CD8-positive, alpha-beta memory T cell (primary cell): ENCODE measurements around the gene DRC3. TPM values are rescaled to one million over a fixed set of nuclear protein-coding genes. Genes with fewer than 3 reads are reported as not detected.
A peak's percentile ranks its signal among the peaks of the same experiment; 100 is the strongest.

Experiments used
- CTCF ChIA-PET: fragments of 350-600 bp; sonication (Branson Sonifier 250); formaldehyde crosslinking; loops from one replicate; lab custom pipeline; 2021; ENCODE audit warnings: antibody characterized with exemption; lab: Charles Lee
- POLR2A ChIA-PET: fragments of 350-600 bp; sonication (Branson Sonifier 250); formaldehyde crosslinking; loops from one replicate; lab custom pipeline; 2021; ENCODE audit warnings: antibody characterized with exemption; lab: Charles Lee
- DNase-seq, 5 donors: peaks; one replicate each; pipeline versions ENCODE4 v3.0.0 to v3.0.0-alpha.2; 2020 to 2022; ENCODE audit warnings: mixed read lengths in 1 of 5
- H3K27ac ChIP-seq: one replicate; pipeline ENCODE4 v1.7.0; 2013; ENCODE audit warnings: low read depth, mild to moderate bottlenecking, low read length, moderate library complexity
- H3K27me3 ChIP-seq: 2 replicates; pipeline ENCODE4 v1.7.0; 2013; ENCODE audit warnings: low read length, mild to moderate bottlenecking; ENCODE audit not compliant: insufficient read depth, poor library complexity, severe bottlenecking
- H3K36me3 ChIP-seq: 2 replicates; pipeline ENCODE4 v1.7.0; 2013; ENCODE audit warnings: mild to moderate bottlenecking, low read length, moderate library complexity; ENCODE audit not compliant: insufficient read depth
- H3K4me1 ChIP-seq: 2 replicates; pipeline ENCODE4 v1.7.0; 2013; ENCODE audit warnings: mild to moderate bottlenecking, low read length, moderate library complexity; ENCODE audit not compliant: insufficient read depth
- H3K4me3 ChIP-seq: 2 replicates; pipeline ENCODE4 v1.7.0; 2013; ENCODE audit warnings: mild to moderate bottlenecking, low read length
- H3K9me3 ChIP-seq: 2 replicates; pipeline ENCODE4 v1.7.0; 2013; ENCODE audit warnings: mild to moderate bottlenecking, low read length
- H3K27ac Mint-ChIP-seq, 8 donors: one replicate each; pipeline ENCODE4 v1.8.0; 2020 to 2021; ENCODE audit warnings: mixed read lengths in 8 of 8, mild to moderate bottlenecking in 6 of 8, inconsistent platforms in 3 of 8, moderate library complexity in 3 of 8
- H3K27me3 Mint-ChIP-seq, 2 donors: one replicate each; pipeline ENCODE4 v1.8.0; 2020 to 2021; ENCODE audit warnings: mixed read lengths in 2 of 2, mild to moderate bottlenecking in 1 of 2, moderate library complexity in 1 of 2
- H3K36me3 Mint-ChIP-seq, 3 donors: one replicate each; pipeline ENCODE4 v1.8.0; 2020 to 2021; ENCODE audit warnings: mixed read lengths in 3 of 3, inconsistent platforms in 1 of 3, mild to moderate bottlenecking in 1 of 3
- H3K4me1 Mint-ChIP-seq, 3 donors: one replicate each; pipeline ENCODE4 v1.8.0; 2020 to 2021; ENCODE audit warnings: mixed read lengths in 3 of 3, inconsistent platforms in 1 of 3, mild to moderate bottlenecking in 1 of 3
- H3K4me3 Mint-ChIP-seq, 7 donors: one replicate each; pipeline ENCODE4 v1.8.0; 2020 to 2021; ENCODE audit warnings: mixed read lengths in 7 of 7, mild to moderate bottlenecking in 6 of 7, moderate library complexity in 4 of 7, inconsistent platforms in 2 of 7
- H3K9me3 Mint-ChIP-seq, 5 donors: one replicate each; pipeline ENCODE4 v1.8.0; 2020 to 2022; ENCODE audit warnings: mixed read lengths in 5 of 5, mild to moderate bottlenecking in 3 of 5, moderate library complexity in 2 of 5, inconsistent platforms in 1 of 5
- polyA plus RNA-seq: library from polyadenylated mRNA; unstranded; fragments of 300-500 nt; fragmentation: Illumina TruSeq; gene quantifications from one replicate; pipeline ENCODE4 v1.2.3, GENCODE V29; 2021
- total RNA-seq, 2 experiments: library from RNA; stranded (reverse); gene quantifications; one replicate each; pipeline ENCODE4 v1.2.3, GENCODE V29; 2021

The DRC3 gene
- total and polyA plus RNA-seq, 3 experiments from 2014 or later: 0.33 to 0.60 TPM; not detected in 1

DNA sequence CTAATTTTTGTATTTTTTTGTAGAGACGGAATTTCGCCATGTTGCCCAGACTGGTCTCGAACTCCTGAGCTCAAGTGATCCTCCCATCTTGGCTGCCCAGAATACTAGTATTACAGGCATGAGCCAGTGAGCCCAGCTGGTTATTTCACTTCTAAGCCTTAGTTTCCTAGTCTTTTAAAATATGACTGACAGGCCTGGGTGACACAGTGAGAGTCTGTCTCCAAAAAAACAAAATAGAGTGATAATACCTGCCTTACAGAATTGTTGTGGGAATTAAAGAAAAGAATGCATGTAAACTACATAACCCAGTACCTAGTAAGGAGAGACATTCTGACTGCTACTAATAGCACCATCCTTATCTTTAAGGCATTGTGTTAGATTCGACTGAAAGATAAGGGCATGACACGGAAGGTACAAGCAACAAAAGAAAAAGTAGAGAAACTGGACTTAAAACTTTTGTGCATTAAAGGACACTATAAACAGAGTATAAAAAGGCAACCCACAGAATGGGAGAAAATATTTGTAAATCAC lies 12.1 kb upstream of the DRC3 start:
- H3K36me3 ChIP-seq: no peaks in the 10 kb centered on the region
- Mint-ChIP-seq H3K4me1 (peaks cover 52 to 75% (median 55%) of the 10 kb centered on the region in 3 donors), H3K27ac (peak overlapping the region; percentile 90 to 97 (median 95)), H3K36me3 (peaks cover 5 to 9% (median 6%) of the 10 kb centered on the region in 3 donors), H3K27me3 (no peaks in the 10 kb centered on the region), H3K9me3 (no peaks in the 10 kb centered on the region), H3K4me3 (peak overlapping the region in 6 of 7 donors; percentile 8 to 82 (median 32))
- no peaks in the 10 kb centered on the region for H3K27me3 ChIP-seq
- no peak for DNase-seq
- POLR2A ChIA-PET: no interaction called here
- peaks cover 49% of the 10 kb centered on the region for H3K4me1 ChIP-seq
- no peaks in the 10 kb centered on the region for H3K9me3 ChIP-seq
- CTCF ChIA-PET: interaction anchor here (0.8 to 1.2 kb wide), 2 partner anchors 9 to 12 kb away, joined by 4 read pairs; partner anchors contain the start of genes DRC3 and TOM1L2
- no peak overlapping the region for H3K27ac ChIP-seq
- H3K4me3 ChIP-seq: peak overlapping the region; percentile 24

DNA sequence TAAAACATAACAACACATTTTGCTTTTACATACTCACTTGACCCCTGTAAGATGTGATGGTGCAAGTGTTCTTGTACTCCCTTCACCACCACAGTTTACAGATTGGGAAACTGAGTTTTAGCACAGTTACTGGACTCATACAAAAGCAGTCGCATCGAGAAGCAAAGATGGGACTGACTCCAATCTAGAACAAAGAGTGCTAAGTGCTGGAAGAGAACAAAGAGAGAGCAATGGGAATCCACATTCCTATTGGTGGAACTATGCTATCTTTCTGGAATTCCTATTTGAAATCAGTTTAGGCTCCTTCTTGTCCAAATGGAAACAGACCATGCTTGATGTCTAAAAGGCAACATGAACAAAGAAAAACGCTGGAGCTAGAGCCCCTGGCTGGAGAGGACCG lies 9.6 kb upstream of the DRC3 start:
- no peaks in the 10 kb centered on the region for H3K36me3 ChIP-seq
- H3K27me3 ChIP-seq: no peaks in the 10 kb centered on the region
- DNase-seq: no peak
- H3K27me3 Mint-ChIP-seq: no peaks in the 10 kb centered on the region
- peaks cover 0 to 4% (median 0%) of the 10 kb centered on the region in 3 donors for H3K36me3 Mint-ChIP-seq
- H3K9me3 ChIP-seq: no peaks in the 10 kb centered on the region
- no peak overlapping the region for H3K4me3 Mint-ChIP-seq
- CTCF ChIA-PET: no interaction called here
- H3K4me3 ChIP-seq: no peak overlapping the region
- peaks cover 42% of the 10 kb centered on the region for H3K4me1 ChIP-seq
- H3K9me3 Mint-ChIP-seq: no peaks in the 10 kb centered on the region
- peak overlapping the region in 2 of 8 donors; percentile 20 to 29 for H3K27ac Mint-ChIP-seq
- H3K4me1 Mint-ChIP-seq: peaks cover 48 to 78% (median 59%) of the 10 kb centered on the region in 3 donors
- no peak overlapping the region for H3K27ac ChIP-seq
- POLR2A ChIA-PET: no interaction called here

DNA sequence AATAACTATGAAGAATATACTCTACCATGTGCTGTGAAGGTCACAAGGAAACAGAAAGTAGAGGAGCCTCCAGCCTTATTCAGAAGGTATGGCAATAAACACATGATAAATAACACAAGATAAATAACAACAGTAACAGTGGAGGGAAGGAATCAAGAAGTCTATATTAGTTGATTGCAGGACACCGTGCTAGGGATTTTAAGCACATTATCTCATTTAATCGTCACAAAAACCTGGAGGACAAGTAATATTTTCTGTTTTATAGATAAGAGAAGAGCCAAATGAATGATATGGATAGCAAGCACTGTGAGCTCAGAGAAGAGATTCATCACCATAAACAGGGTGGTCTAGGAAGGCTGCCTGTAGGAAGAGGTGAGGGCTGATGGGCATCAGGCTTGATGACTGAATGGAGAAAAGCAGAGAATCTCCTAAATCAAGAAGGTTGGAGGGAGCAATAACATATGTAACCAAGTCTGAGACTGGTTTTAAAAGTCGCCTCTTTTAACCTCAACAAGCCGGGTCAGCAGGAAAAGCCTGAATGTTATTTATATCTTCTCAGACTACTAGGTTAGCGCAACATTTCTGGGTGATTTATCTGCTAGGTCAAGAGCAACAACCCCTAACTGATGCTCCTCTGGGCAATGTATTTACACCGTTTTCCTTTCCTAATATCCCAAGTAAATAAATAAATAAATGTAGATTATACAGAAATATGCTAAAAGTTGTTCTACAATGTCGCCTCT lies 8.8 kb upstream of the DRC3 start:
- H3K27me3 Mint-ChIP-seq: no peaks in the 10 kb centered on the region

DNA sequence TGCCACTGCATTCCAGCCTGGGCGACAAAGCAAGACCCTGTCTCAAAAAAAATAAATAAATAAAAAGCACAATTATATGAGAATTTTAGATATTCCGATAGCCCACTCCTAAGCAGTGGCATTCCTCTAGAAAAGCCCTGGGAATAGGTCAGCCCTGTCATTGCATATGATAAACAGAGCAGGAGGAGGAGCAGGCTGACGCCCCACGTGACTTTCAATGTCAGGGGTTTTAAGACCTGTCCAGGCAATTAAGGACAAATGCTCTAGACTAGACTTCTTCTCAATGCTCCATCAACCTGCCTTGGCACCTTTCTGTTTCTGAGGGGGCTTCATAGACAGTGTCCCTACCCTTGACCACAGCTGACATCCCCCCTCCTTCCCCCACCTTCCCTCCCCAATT lies 8.0 kb upstream of the DRC3 start:
- CTCF ChIA-PET: no interaction called here
- Mint-ChIP-seq H3K27me3 (no peaks in the 10 kb centered on the region), H3K4me1 (peaks cover 34 to 72% (median 48%) of the 10 kb centered on the region in 3 donors)

More for the DNA sequence above, 8.8 kb upstream of the DRC3 start:
- ChIA-PET POLR2A (no interaction called here), CTCF (no interaction called here)
- Histone ChIP-seq H3K27ac (no peak overlapping the region), H3K4me3 (no peak overlapping the region), H3K9me3 (no peaks in the 10 kb centered on the region), H3K36me3 (no peaks in the 10 kb centered on the region), H3K27me3 (no peaks in the 10 kb centered on the region), H3K4me1 (peaks cover 34% of the 10 kb centered on the region)
- Mint-ChIP-seq H3K4me3 (no peak overlapping the region), H3K27ac (peak overlapping the region in 5 of 8 donors; percentile 7 to 75 (median 23)), H3K4me1 (peaks cover 40 to 75% (median 52%) of the 10 kb centered on the region in 3 donors), H3K9me3 (no peaks in the 10 kb centered on the region), H3K36me3 (peaks cover 0 to 4% (median 0%) of the 10 kb centered on the region in 3 donors)
- no peak for DNase-seq

DNA sequence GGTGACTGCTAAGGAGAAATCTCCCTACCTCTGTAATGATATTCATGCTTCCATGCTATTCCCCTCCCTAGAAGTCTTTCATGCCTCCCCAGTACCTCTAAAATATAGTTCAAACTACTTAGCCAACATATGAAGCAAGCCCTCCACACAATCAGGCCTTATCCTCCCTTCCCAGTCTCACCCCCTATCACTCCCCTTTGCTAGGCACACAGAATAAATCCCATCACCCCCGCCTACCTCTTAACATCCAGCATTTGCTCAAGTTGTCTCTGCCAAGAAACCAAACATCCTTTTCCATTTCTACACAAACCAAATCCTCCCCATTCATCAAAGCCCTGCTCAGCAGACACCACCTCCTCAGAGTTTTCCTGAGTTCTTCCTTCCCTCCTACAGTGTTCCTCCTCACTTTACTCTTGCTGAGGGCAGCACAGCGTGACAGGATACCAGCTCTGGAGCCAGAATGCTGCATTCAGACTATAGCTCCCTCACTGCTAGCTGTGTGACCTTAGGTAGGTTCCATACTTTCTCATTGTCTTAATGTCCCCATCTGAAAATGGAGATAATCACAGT lies 7.4 kb upstream of the DRC3 start:
- no peak for DNase-seq
- Histone ChIP-seq H3K9me3 (no peaks in the 10 kb centered on the region), H3K27ac (no peak overlapping the region), H3K27me3 (no peaks in the 10 kb centered on the region), H3K4me3 (no peak overlapping the region), H3K4me1 (peaks cover 27% of the 10 kb centered on the region), H3K36me3 (no peaks in the 10 kb centered on the region)
- H3K4me3 Mint-ChIP-seq: peak overlapping the region in 1 of 7 donors; percentile 1
- H3K27me3 Mint-ChIP-seq: no peaks in the 10 kb centered on the region
- ChIA-PET POLR2A (no interaction called here), CTCF (no interaction called here)
- H3K27ac Mint-ChIP-seq: peak overlapping the region in 3 of 8 donors; percentile 39 to 72 (median 47)
- H3K4me1 Mint-ChIP-seq: peaks cover 31 to 69% (median 46%) of the 10 kb centered on the region in 3 donors
- H3K9me3 Mint-ChIP-seq: no peaks in the 10 kb centered on the region
- H3K36me3 Mint-ChIP-seq: peaks cover 0 to 4% (median 0%) of the 10 kb centered on the region in 3 donors

More for the DNA sequence above, 8.0 kb upstream of the DRC3 start:
- no peak overlapping the region for H3K27ac Mint-ChIP-seq
- POLR2A ChIA-PET: no interaction called here
- Histone ChIP-seq H3K9me3 (no peaks in the 10 kb centered on the region), H3K4me1 (peaks cover 32% of the 10 kb centered on the region), H3K27me3 (no peaks in the 10 kb centered on the region), H3K4me3 (no peak overlapping the region), H3K36me3 (no peaks in the 10 kb centered on the region), H3K27ac (no peak overlapping the region)
- DNase-seq: no peak
- no peaks in the 10 kb centered on the region for H3K9me3 Mint-ChIP-seq
- H3K36me3 Mint-ChIP-seq: peaks cover 0 to 4% (median 0%) of the 10 kb centered on the region in 3 donors
- H3K4me3 Mint-ChIP-seq: no peak overlapping the region

DNA sequence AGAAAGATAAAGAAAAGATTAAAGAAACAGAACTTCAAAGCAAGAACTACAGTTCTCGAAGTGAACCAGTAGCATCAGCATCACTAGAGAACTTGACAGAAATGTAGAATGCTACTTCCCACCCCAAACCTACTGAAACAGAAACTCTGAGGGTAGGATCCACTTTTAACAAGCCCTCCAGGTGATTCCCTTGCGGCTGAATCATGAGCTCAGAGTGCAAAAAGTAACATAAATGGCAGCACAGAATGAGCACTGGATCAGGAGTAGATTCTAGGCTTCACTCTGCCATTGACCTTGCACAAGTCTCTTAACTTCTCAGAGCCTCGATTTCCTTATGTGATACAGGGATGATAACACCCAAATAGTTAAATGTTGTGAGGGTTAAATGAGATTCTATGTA lies 6.3 kb upstream of the DRC3 start:
- Histone ChIP-seq H3K27ac (no peak overlapping the region), H3K36me3 (no peaks in the 10 kb centered on the region), H3K4me3 (no peak overlapping the region), H3K27me3 (no peaks in the 10 kb centered on the region), H3K9me3 (no peaks in the 10 kb centered on the region), H3K4me1 (peaks cover 29% of the 10 kb centered on the region)
- Mint-ChIP-seq H3K4me3 (no peak overlapping the region), H3K9me3 (no peaks in the 10 kb centered on the region), H3K27ac (no peak overlapping the region), H3K27me3 (no peaks in the 10 kb centered on the region), H3K36me3 (peaks cover 0 to 5% (median 0%) of the 10 kb centered on the region in 3 donors), H3K4me1 (peaks cover 35 to 70% (median 49%) of the 10 kb centered on the region in 3 donors)
- DNase-seq: no peak
- ChIA-PET CTCF (no interaction called here), POLR2A (interaction anchor here (0.9 kb wide), 1 partner anchor 8 kb away, joined by 8 read pairs; no protein-coding TSS in a partner anchor)

DNA sequence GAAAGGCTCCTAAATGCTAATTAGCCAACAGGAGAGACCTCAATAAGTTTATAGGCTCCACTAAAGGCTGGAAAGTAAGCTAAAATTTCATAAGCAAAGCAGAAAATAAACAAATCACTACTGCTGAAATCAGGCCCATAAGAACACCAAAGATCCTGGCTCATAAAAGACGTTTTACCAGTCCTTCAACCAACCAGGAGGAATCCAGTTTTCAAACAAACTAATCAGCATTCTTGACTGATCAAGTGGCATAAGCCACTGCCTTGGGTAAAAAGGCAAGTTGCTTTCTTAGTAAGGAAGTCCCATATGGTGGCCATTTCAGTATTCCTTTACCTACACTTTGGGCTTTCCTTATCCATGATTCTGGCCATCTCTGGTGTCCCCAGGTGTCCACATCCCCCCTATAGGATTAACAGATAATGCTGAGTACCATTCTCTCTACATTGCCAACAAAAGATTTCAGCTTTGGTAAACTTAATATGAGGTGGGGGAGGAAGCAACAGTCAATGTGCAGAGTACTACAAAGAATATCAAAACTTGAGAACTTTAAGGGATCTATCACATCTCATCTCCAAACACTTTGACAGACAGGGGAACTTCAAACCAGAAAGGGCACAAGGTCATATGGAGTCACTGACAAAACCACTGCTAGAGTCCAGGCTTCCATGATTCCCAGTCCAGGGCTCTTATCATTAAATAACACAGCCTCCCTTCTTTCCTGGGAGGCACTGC lies 1.8 kb upstream of the DRC3 start:
- no peaks in the 10 kb centered on the region for H3K36me3 ChIP-seq
- no peaks in the 10 kb centered on the region for H3K27me3 ChIP-seq
- no peak for DNase-seq
- peak overlapping the region; percentile 79 for H3K27ac ChIP-seq
- POLR2A ChIA-PET: no interaction called here
- CTCF ChIA-PET: interaction anchor here (1.9 kb wide), 1 partner anchor 65 kb away, joined by 4 read pairs; no protein-coding TSS in a partner anchor
- H3K4me3 Mint-ChIP-seq: peak overlapping the region; percentile 73 to 97 (median 87)
- H3K9me3 Mint-ChIP-seq: no peaks in the 10 kb centered on the region
- H3K4me1 ChIP-seq: peaks cover 33% of the 10 kb centered on the region
- H3K36me3 Mint-ChIP-seq: peaks cover 0 to 5% (median 0%) of the 10 kb centered on the region in 3 donors
- H3K4me1 Mint-ChIP-seq: peaks cover 36 to 65% (median 58%) of the 10 kb centered on the region in 3 donors
- peak overlapping the region; percentile 59 for H3K4me3 ChIP-seq
- no peaks in the 10 kb centered on the region for H3K9me3 ChIP-seq
- peak overlapping the region; percentile 54 to 87 (median 81) for H3K27ac Mint-ChIP-seq
- H3K27me3 Mint-ChIP-seq: no peaks in the 10 kb centered on the region
